IMR-90 (cell line): ENCODE measurements around the gene DNM3. TPM values are rescaled to one million over a fixed set of nuclear protein-coding genes. Genes with fewer than 3 reads are reported as not detected.

Experiments
- ATAC-seq: fragments of 200-7000 bp; cut with Tn5 transposase; 2 replicates; pipeline ENCODE4 v1.9.1; 2020; ENCODE audit warnings: low read depth, mild to moderate bottlenecking, moderate library complexity
- BruUV-seq: library from RNA; stranded (reverse); fragments of 400-500 nt; replicated peaks from 2 replicates; lab custom pipeline; 2021; lab: Mats Ljungman, UMichigan
- CTCF ChIA-PET: fragments of 300-600 bp; formaldehyde crosslinking; extraction: SDS; loops from one replicate; lab custom pipeline; 2021; ENCODE audit warnings: antibody characterized with exemption; lab: Yijun Ruan, JAX
- POLR2A ChIA-PET: fragments of 300-600 bp; sonication (Branson Sonifier 250); formaldehyde crosslinking; loops from one replicate; lab custom pipeline; 2022; ENCODE audit warnings: antibody characterized with exemption; ENCODE audit not compliant: unreplicated experiment; lab: Charles Lee
- DNase-seq: peaks from one replicate; pipeline ENCODE4 v3.0.0; 2013
- H2AFZ ChIP-seq: replicated peaks from 2 replicates; pipeline ENCODE3; 2013; ENCODE audit warnings: low read length, mild to moderate bottlenecking; ENCODE audit not compliant: poor library complexity
- H2AK5ac ChIP-seq: 2 replicates; pipeline ENCODE4 v1.6.1; 2013; ENCODE audit warnings: low read depth, low read length, inconsistent platforms
- H2AK9ac ChIP-seq: replicated peaks from 2 replicates; pipeline ENCODE3; 2013; ENCODE audit warnings: mild to moderate bottlenecking, low read depth, low read length, moderate library complexity; ENCODE audit not compliant: poor library complexity
- H2BK120ac ChIP-seq: 2 replicates; pipeline ENCODE4 v1.6.1; 2013; ENCODE audit warnings: low read depth, low read length, inconsistent platforms
- H2BK15ac ChIP-seq: 3 replicates; pipeline ENCODE4 v1.6.1; 2013; ENCODE audit warnings: low read depth, low read length, inconsistent platforms
- H2BK20ac ChIP-seq: 2 replicates; pipeline ENCODE4 v1.6.1; 2013; ENCODE audit warnings: low read depth, mild to moderate bottlenecking, inconsistent platforms, low read length, moderate library complexity
- H2BK5ac ChIP-seq: 2 replicates; pipeline ENCODE4 v1.6.1; 2013; ENCODE audit warnings: mild to moderate bottlenecking, low read depth, low read length, inconsistent platforms; ENCODE audit not compliant: poor library complexity, severe bottlenecking
- H3K14ac ChIP-seq: replicated peaks from 2 replicates; pipeline ENCODE4 v1.6.1; 2013; ENCODE audit warnings: low read depth, low read length, inconsistent platforms
- H3K18ac ChIP-seq: 2 replicates; pipeline ENCODE4 v1.6.1; 2013; ENCODE audit warnings: low read depth, low read length, control low read depth
- H3K23ac ChIP-seq: 2 replicates; pipeline ENCODE4 v1.6.1; 2013; ENCODE audit warnings: low read depth, low read length, inconsistent platforms
- H3K27ac ChIP-seq: 2 replicates; pipeline ENCODE4 v1.5.1; 2013; ENCODE audit warnings: mild to moderate bottlenecking, control low read depth, low read length; ENCODE audit not compliant: insufficient read depth
- H3K27me3 ChIP-seq: 2 replicates; pipeline ENCODE4 v1.6.1; 2013; ENCODE audit warnings: low read length; ENCODE audit not compliant: control insufficient read depth, insufficient read depth
- H3K36me3 ChIP-seq: 2 replicates; pipeline ENCODE4 v1.6.1; 2013; ENCODE audit warnings: low read length, mixed read lengths; ENCODE audit not compliant: control insufficient read depth, insufficient read depth
- H3K4ac ChIP-seq: 2 replicates; pipeline ENCODE4 v1.6.1; 2013; ENCODE audit warnings: low read depth, low read length, inconsistent platforms
- H3K4me1 ChIP-seq: 2 replicates; pipeline ENCODE4 v1.6.1; 2013; ENCODE audit warnings: low read length, mixed read lengths; ENCODE audit not compliant: control insufficient read depth, insufficient read depth
- H3K4me2 ChIP-seq: 2 replicates; pipeline ENCODE4 v1.6.1; 2013; ENCODE audit warnings: low read depth, mild to moderate bottlenecking, control low read depth, low read length, moderate library complexity
- H3K4me3 ChIP-seq: 2 replicates; pipeline ENCODE4 v1.5.1; 2013; ENCODE audit warnings: low read depth, mild to moderate bottlenecking, control low read depth, low read length, moderate library complexity; ENCODE audit not compliant: insufficient read depth
- H3K56ac ChIP-seq: 2 replicates; pipeline ENCODE4 v1.6.1; 2013; ENCODE audit warnings: low read length, inconsistent platforms; ENCODE audit not compliant: insufficient read depth; ENCODE audit errors: extremely low read depth
- H3K79me1 ChIP-seq, 2 experiments: 2 replicates each; pipeline ENCODE4 v1.6.1; 2013; ENCODE audit warnings: low read length in 2 of 2, inconsistent platforms in 1 of 2, low read depth in 1 of 2
- H3K9ac ChIP-seq: 2 replicates; pipeline ENCODE4 v1.6.1; 2013; ENCODE audit warnings: low read depth, low read length, control low read depth
- H3K9me1 ChIP-seq: 2 replicates; pipeline ENCODE4 v1.6.1; 2013; ENCODE audit warnings: low read length, inconsistent platforms; ENCODE audit not compliant: insufficient read depth
- H3K9me3 ChIP-seq: 2 replicates; pipeline ENCODE4 v1.6.1; 2013; ENCODE audit warnings: low read length; ENCODE audit not compliant: control insufficient read depth, insufficient read depth
- H4K20me1 ChIP-seq: 2 replicates; pipeline ENCODE4 v1.6.1; 2013; ENCODE audit warnings: low read length, inconsistent platforms; ENCODE audit not compliant: insufficient read depth
- H4K5ac ChIP-seq: 2 replicates; pipeline ENCODE4 v1.6.1; 2013; ENCODE audit warnings: mild to moderate bottlenecking, low read depth, low read length, control low read depth
- H4K8ac ChIP-seq, 2 experiments: 2 replicates each; pipeline ENCODE4 v1.6.1; 2013; ENCODE audit warnings: low read depth in 2 of 2, low read length in 2 of 2, control low read depth in 1 of 2, inconsistent platforms in 1 of 2
- H4K91ac ChIP-seq: 2 replicates; pipeline ENCODE4 v1.6.1; 2013; ENCODE audit warnings: low read depth, low read length, inconsistent platforms; ENCODE audit not compliant: insufficient read depth
- BHLHE40 ChIP-seq: fragments of 150-350 bp; IDR thresholded peaks from 2 replicates; pipeline ENCODE4 v1.6.1; 2016; ENCODE audit warnings: mild to moderate bottlenecking, low read depth, low read length
- CEBPB ChIP-seq: IDR thresholded peaks from 2 replicates; pipeline ENCODE4 v1.6.1; 2012; ENCODE audit warnings: low read depth, low read length, improper control_type of control experiment
- CHD1 ChIP-seq: IDR thresholded peaks from 2 replicates; pipeline ENCODE4 v1.6.1; 2012; ENCODE audit warnings: low read depth, low read length, improper control_type of control experiment
- FOS ChIP-seq: fragments of 150-350 bp; IDR thresholded peaks from 2 replicates; pipeline ENCODE4 v1.6.1; 2016; ENCODE audit warnings: low read depth, low read length
- MAFK ChIP-seq: IDR thresholded peaks from 2 replicates; pipeline ENCODE4 v1.6.1; 2012; ENCODE audit warnings: low read depth, low read length, improper control_type of control experiment
- MAZ ChIP-seq: IDR thresholded peaks from 2 replicates; pipeline ENCODE4 v1.6.1; 2012; ENCODE audit warnings: low read depth, mild to moderate bottlenecking, low read length, improper control_type of control experiment, moderate library complexity, borderline replicate concordance
- MXI1 ChIP-seq: IDR thresholded peaks from 2 replicates; pipeline ENCODE4 v1.6.1; 2012; ENCODE audit warnings: low read depth, mild to moderate bottlenecking, low read length, moderate library complexity, borderline replicate concordance
- NFE2L2 ChIP-seq: fragments of 150-350 bp; IDR thresholded peaks from 2 replicates; pipeline ENCODE4 v1.6.1; 2016; ENCODE audit warnings: low read depth, mild to moderate bottlenecking, low read length
- POLR2A ChIP-seq: IDR thresholded peaks from 2 replicates; pipeline ENCODE4 v1.6.1; 2012; ENCODE audit warnings: mild to moderate bottlenecking, low read depth, low read length
- RAD21 ChIP-seq: IDR thresholded peaks from 2 replicates; pipeline ENCODE4 v1.6.1; 2012; ENCODE audit warnings: low read length, improper control_type of control experiment
- RCOR1 ChIP-seq: IDR thresholded peaks from 2 replicates; pipeline ENCODE4 v1.6.1; 2012; ENCODE audit warnings: mild to moderate bottlenecking, low read length, improper control_type of control experiment; ENCODE audit not compliant: insufficient replicate concordance
- RFX5 ChIP-seq: IDR thresholded peaks from 2 replicates; pipeline ENCODE4 v1.8.0; 2012; ENCODE audit warnings: low read depth, mild to moderate bottlenecking, low read length, moderate library complexity
- SMC3 ChIP-seq: fragments of 150-350 bp; IDR thresholded peaks from 2 replicates; pipeline ENCODE4 v1.6.1; 2016; ENCODE audit warnings: low read depth, mild to moderate bottlenecking, antibody characterized with exemption, low read length, moderate library complexity
- WGBS, 2 experiments: methylation state at CpG; one replicate each; pipeline versions ENCODE4 v1.1.5 to v1.1.7; 2013; ENCODE audit warnings: missing lambda C conversion rate in 2 of 2; ENCODE audit not compliant: insufficient read length in 1 of 2; ENCODE audit errors: extremely low coverage in 2 of 2; 5-methylcytosine and 5-hydroxymethylcytosine counted together
- dilution Hi-C: fragments of 300-500 bp; cut with HindIII; formaldehyde crosslinking; loops from one replicate; pipeline ENCODE4 v1.14.3; 2018; ENCODE audit warnings: low sequenced_read_pairs; ENCODE audit not compliant: unreplicated experiment
- in situ Hi-C: fragments of 300-500 bp; cut with MboI; formaldehyde crosslinking; loops from 3 replicates; pipeline ENCODE4 v1.14.3; 2019; ENCODE audit warnings: low sequenced_read_pairs, inconsistent platforms, mixed read lengths
- intact Hi-C: fragments of 100-400 bp; cut with micrococcal nuclease; formaldehyde crosslinking; loops from 2 replicates; pipeline ENCODE4 v1.10.0; 2022
- polyA plus RNA-seq, 3 experiments: library from polyadenylated mRNA; depleted of rRNA; stranded (reverse); fragments of >200 nt; gene quantifications; 2 replicates each; pipeline ENCODE4 v1.2.3, GENCODE V29; 2012; ENCODE audit warnings: low replicate concordance in 1 of 3
- total RNA-seq: library from RNA; depleted of rRNA; stranded (reverse); fragments of >200 nt; gene quantifications from 2 replicates; pipeline ENCODE4 v1.2.3, GENCODE V29; 2012
- TF ChIP-seq, protein P1 (sequence below): conservative IDR thresholded peaks from 2 replicates; pipeline ENCODE4 v1.5.1; 2012; ENCODE audit warnings: mild to moderate bottlenecking, low read depth, low read length, improper control_type of control experiment
- TF ChIP-seq, protein P2 (sequence below): fragments of 150-350 bp; IDR thresholded peaks from 2 replicates; pipeline ENCODE4 v1.6.1; 2017; ENCODE audit warnings: mild to moderate bottlenecking, antibody characterized with exemption, low read length, low read depth
- TF ChIP-seq, protein P3 (sequence below): fragments of 150-350 bp; IDR thresholded peaks from 2 replicates; pipeline ENCODE4 v1.6.1; 2016; ENCODE audit warnings: low read depth, mild to moderate bottlenecking, low read length, moderate library complexity, borderline replicate concordance

Gene DNM3
- total and polyA plus RNA-seq, 2 of the 4 experiments (the other 2 are of a cell fraction) = 0.36 TPM

DNA sequence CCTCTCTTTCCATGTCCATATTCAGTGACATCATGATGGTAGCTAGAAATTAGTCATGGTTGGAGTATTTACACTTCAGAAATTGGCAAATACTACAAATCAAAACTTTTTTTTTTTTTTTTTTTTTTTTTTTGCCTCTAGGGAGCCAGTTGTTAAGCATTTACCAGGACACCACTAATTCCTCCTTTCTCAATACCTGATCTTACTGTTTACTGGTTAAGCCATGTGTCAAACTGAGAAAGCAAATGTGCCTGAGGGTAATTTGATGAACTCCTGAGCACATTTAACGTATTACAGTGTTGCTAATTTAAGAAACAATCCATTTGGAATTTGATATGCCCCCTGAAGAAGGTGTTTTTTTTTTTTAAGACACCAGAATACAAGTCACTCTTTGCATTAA is 94.4 kb downstream of the DNM3 start:
- dilution Hi-C loops = no loop called here

More for the DNA sequence above, 94.4 kb downstream of the DNM3 start:
- ChIA-PET POLR2A (no interaction called here), CTCF (interaction anchor here (0.6 kb wide), 1 partner anchor 89 kb away, joined by 4 read pairs; no protein-coding TSS in a partner anchor)
- no TSS peak for BruUV-seq
- H2AK9ac ChIP-seq = no peak overlapping the region
- H4K8ac ChIP-seq = no peak overlapping the region
- H3K4me2 ChIP-seq = no peak overlapping the region
- no peaks in the 10 kb centered on the region for H4K20me1 ChIP-seq
- H3K4me3 ChIP-seq = no peak overlapping the region
- no peak overlapping the region for H4K91ac ChIP-seq
- H3K4ac ChIP-seq = no peak overlapping the region
- H3K18ac ChIP-seq = no peak overlapping the region
- no peak overlapping the region for H2BK5ac ChIP-seq
- H2AFZ ChIP-seq = no peak overlapping the region
- H3K27me3 ChIP-seq = peaks cover 3% of the 10 kb centered on the region; the same call in 1 of the 2 replicates
- no peak overlapping the region for H3K27ac ChIP-seq
- no peak for DNase-seq
- no peak overlapping the region for H2AK5ac ChIP-seq
- no peak overlapping the region for H4K5ac ChIP-seq
- H3K9ac ChIP-seq = no peak overlapping the region
- H3K9me1 ChIP-seq = no peaks in the 10 kb centered on the region
- no peaks in the 10 kb centered on the region for H3K9me3 ChIP-seq
- no peak overlapping the region for H2BK20ac ChIP-seq
- no peak overlapping the region for H2BK15ac ChIP-seq
- no peak overlapping the region for H2BK120ac ChIP-seq
- no peak overlapping the region for H3K56ac ChIP-seq
- no CpG with 5 or more reads among the region's 1 CpG for WGBS, 2 experiments
- no peaks in the 10 kb centered on the region for H3K4me1 ChIP-seq
- no peaks in the 10 kb centered on the region for H3K79me1 ChIP-seq
- H3K14ac ChIP-seq = no peak overlapping the region
- H3K36me3 ChIP-seq = no peaks in the 10 kb centered on the region
- in situ Hi-C loops = no loop called here
- no peak for ATAC-seq
- intact Hi-C loops = no loop called here
- H3K23ac ChIP-seq = no peak overlapping the region
- no peak for TF ChIP-seq MAFK
- no peak for TF ChIP-seq SMC3
- TF ChIP-seq CHD1 = no peak
- no peak for TF ChIP-seq FOS
- no peak for TF ChIP-seq NFE2L2
- no peak for TF ChIP-seq MAZ
- no peak for TF ChIP-seq RFX5
- no peak for TF ChIP-seq RCOR1
- TF ChIP-seq, protein P1, sequence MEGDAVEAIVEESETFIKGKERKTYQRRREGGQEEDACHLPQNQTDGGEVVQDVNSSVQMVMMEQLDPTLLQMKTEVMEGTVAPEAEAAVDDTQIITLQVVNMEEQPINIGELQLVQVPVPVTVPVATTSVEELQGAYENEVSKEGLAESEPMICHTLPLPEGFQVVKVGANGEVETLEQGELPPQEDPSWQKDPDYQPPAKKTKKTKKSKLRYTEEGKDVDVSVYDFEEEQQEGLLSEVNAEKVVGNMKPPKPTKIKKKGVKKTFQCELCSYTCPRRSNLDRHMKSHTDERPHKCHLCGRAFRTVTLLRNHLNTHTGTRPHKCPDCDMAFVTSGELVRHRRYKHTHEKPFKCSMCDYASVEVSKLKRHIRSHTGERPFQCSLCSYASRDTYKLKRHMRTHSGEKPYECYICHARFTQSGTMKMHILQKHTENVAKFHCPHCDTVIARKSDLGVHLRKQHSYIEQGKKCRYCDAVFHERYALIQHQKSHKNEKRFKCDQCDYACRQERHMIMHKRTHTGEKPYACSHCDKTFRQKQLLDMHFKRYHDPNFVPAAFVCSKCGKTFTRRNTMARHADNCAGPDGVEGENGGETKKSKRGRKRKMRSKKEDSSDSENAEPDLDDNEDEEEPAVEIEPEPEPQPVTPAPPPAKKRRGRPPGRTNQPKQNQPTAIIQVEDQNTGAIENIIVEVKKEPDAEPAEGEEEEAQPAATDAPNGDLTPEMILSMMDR = no peak
- no peak for TF ChIP-seq RAD21
- TF ChIP-seq BHLHE40 = no peak
- no peak for TF ChIP-seq CEBPB
- TF ChIP-seq, protein P2, sequence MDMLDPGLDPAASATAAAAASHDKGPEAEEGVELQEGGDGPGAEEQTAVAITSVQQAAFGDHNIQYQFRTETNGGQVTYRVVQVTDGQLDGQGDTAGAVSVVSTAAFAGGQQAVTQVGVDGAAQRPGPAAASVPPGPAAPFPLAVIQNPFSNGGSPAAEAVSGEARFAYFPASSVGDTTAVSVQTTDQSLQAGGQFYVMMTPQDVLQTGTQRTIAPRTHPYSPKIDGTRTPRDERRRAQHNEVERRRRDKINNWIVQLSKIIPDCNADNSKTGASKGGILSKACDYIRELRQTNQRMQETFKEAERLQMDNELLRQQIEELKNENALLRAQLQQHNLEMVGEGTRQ = no peak
- TF ChIP-seq MXI1 = no peak
- TF ChIP-seq, protein P3, sequence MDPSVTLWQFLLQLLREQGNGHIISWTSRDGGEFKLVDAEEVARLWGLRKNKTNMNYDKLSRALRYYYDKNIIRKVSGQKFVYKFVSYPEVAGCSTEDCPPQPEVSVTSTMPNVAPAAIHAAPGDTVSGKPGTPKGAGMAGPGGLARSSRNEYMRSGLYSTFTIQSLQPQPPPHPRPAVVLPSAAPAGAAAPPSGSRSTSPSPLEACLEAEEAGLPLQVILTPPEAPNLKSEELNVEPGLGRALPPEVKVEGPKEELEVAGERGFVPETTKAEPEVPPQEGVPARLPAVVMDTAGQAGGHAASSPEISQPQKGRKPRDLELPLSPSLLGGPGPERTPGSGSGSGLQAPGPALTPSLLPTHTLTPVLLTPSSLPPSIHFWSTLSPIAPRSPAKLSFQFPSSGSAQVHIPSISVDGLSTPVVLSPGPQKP = no peak
- no peak for TF ChIP-seq POLR2A
